Measurements from ENCODE around the gene TBL1XR1. TPM values are rescaled to one million over a fixed set of nuclear protein-coding genes. Genes with fewer than 3 reads are reported as not detected.

Gene TBL1XR1
- total RNA-seq, 1 experiment from 2014 or later = 81.0 TPM

DNA sequence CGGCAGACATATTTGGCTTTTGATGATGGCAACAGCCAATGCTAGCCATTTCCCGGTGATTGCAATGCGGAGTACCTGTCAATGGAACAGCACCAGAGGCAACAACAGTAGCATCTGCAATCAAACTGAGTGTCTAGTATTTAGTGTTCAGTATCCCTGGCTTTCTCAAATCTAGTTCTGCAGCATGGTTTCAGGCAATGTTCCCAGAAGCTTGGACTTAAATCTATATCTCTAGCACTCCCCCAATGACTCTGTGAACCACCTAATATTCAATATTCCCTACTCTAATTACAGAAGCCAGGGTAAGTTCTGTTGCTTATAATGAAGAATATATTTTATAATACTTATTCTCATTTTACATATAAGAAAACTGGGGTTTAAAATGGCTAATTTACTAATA, 48.2 kb downstream of the TBL1XR1 start:
- Histone ChIP-seq H3K9me3 (ENCODE audit: low read length) (no peaks in the 10 kb centered on the region), H3K27me3 (ENCODE audit: low read length) (no peaks in the 10 kb centered on the region), H3K4me2 (ENCODE audit: low read depth, low read length, poor library complexity, severe bottlenecking) (no peak overlapping the region), H3K27ac (ENCODE audit: low read length) (0 out of 2 replicates have a peak overlapping the region, but pooled peaks have one; percentile 50), H3K9me2 (replicated peaks; ENCODE audit: insufficient read depth, low read length) (no peaks in the 10 kb centered on the region), H3K79me2 (ENCODE audit: low read length) (peaks cover 100% of the 10 kb centered on the region), H3K4me1 (ENCODE audit: low read length) (peaks cover 61% of the 10 kb centered on the region), H3K36me3 (ENCODE audit: insufficient read depth, low read length) (no peaks in the 10 kb centered on the region), H3K4me3 (ENCODE audit: low read length) (no peak overlapping the region), H3K9ac (ENCODE audit: low read length) (no peak overlapping the region), H2AFZ (ENCODE audit: low read length) (no peak overlapping the region), H4K20me1 (ENCODE audit: insufficient read depth, low read depth, low read length) (peaks cover 4% of the 10 kb centered on the region; the same call in 1 of the 2 replicates)
- DNase-seq = no peak

DNA sequence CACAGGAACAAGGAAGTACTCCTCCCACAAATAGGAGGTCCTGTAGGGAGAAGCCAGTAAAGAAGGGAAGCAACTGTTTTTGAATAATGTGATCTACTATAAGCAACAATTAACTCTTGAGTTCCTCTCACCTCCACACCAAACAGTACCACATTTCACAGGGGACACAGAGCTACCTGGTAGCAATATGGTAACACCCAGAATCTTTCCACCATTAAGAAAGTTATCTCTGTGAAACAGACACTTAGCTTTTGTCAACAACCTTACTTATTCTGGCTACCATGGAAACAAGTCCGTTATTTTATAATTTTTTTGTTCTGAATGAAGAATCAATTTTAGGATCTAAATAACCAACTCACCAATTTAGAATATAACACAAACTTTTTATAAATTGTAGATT, 49.5 kb downstream of the TBL1XR1 start:
- H3K9me3 ChIP-seq (ENCODE audit: low read length) = no peaks in the 10 kb centered on the region
- no peak overlapping the region for H3K9ac ChIP-seq (ENCODE audit: low read length)
- DNase-seq = no peak
- H3K79me2 ChIP-seq (ENCODE audit: low read length) = peaks cover 100% of the 10 kb centered on the region
- H2AFZ ChIP-seq (ENCODE audit: low read length) = no peak overlapping the region
- H4K20me1 ChIP-seq (ENCODE audit: insufficient read depth, low read depth, low read length) = no peaks in the 10 kb centered on the region; the same call in 1 of the 2 replicates
- H3K4me3 ChIP-seq (ENCODE audit: low read length) = no peak overlapping the region
- H3K36me3 ChIP-seq (ENCODE audit: insufficient read depth, low read length) = no peaks in the 10 kb centered on the region
- no peak overlapping the region for H3K4me2 ChIP-seq (ENCODE audit: low read depth, low read length, poor library complexity, severe bottlenecking)
- peaks cover 74% of the 10 kb centered on the region for H3K4me1 ChIP-seq (ENCODE audit: low read length)
- no peak overlapping the region for H3K27ac ChIP-seq (ENCODE audit: low read length)
- no peaks in the 10 kb centered on the region for H3K9me2 ChIP-seq (replicated peaks; ENCODE audit: insufficient read depth, low read length)
- no peaks in the 10 kb centered on the region for H3K27me3 ChIP-seq (ENCODE audit: low read length)

DNA sequence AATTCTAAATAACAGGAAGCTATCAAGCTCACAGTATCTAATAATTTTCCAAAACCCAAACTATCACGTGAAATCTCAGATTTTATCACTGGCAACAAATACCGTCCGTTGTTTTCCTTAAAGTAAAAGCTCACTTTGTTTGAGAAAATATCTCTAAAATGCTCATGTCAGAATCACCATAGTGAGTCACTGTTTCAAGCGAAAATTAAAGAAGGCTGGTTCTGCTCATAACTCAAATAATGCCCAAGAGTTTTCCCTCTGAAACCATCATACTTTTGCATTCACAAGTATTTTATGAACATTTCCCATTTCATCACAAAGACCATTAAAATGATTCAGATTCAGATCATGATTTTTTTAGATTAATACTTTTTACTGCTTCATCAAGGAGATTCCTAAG, 50.6 kb downstream of the TBL1XR1 start:
- Histone ChIP-seq H2AFZ (ENCODE audit: low read length) (no peak overlapping the region), H3K79me2 (ENCODE audit: low read length) (peaks cover 100% of the 10 kb centered on the region), H3K4me2 (ENCODE audit: low read depth, low read length, poor library complexity, severe bottlenecking) (no peak overlapping the region), H3K27me3 (ENCODE audit: low read length) (no peaks in the 10 kb centered on the region), H3K27ac (ENCODE audit: low read length) (no peak overlapping the region), H3K36me3 (ENCODE audit: insufficient read depth, low read length) (no peaks in the 10 kb centered on the region), H3K4me1 (ENCODE audit: low read length) (peaks cover 78% of the 10 kb centered on the region), H3K4me3 (ENCODE audit: low read length) (no peak overlapping the region), H3K9me2 (replicated peaks; ENCODE audit: insufficient read depth, low read length) (no peaks in the 10 kb centered on the region), H3K9me3 (ENCODE audit: low read length) (no peaks in the 10 kb centered on the region), H4K20me1 (ENCODE audit: insufficient read depth, low read depth, low read length) (peaks cover 4% of the 10 kb centered on the region; the same call in 1 of the 2 replicates), H3K9ac (ENCODE audit: low read length) (no peak overlapping the region)
- no peak for DNase-seq

DNA sequence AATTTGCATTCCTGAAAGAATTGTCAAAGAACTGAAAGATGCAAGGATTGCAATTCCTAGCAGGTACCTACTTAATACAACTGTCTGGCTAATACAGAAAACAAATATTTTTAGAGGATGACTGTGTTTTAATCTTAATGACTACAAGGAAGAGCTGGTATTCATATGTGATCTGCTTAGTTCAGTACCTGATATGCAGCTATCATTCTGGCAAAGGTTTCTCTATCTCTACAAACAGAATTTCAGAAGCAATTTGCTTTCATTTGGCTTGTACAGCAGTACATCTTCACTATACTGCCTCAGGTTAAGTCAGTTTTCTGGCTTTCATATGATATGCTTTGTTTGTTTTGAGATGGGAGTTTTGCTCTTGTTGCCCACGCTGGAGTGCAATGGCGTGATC, 51.3 kb downstream of the TBL1XR1 start:
- Histone ChIP-seq H3K4me2 (ENCODE audit: low read depth, low read length, poor library complexity, severe bottlenecking) (no peak overlapping the region), H4K20me1 (ENCODE audit: insufficient read depth, low read depth, low read length) (peaks cover 4% of the 10 kb centered on the region; the same call in 1 of the 2 replicates)
- no peak for DNase-seq

DNA sequence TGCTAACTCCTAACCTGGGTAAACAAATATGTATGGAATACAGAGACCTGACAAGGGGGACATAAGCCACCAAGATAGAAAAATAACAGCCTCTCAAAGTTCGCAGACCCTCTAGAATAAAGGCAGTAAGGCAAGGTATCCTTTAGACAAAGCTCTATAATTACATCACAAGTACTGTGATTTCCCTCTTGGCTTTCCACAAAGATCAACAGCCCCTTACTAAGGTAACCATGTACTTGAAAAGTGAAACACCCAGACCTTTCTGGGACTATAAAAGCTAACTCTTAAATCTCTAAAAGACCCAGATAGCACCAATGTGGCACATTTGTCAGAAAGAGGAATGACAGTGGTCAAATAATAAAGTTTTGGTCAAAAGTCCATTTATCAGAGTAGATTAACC, 51.9 kb downstream of the TBL1XR1 start:
- Histone ChIP-seq H3K9ac (ENCODE audit: low read length) (no peak overlapping the region), H3K9me2 (replicated peaks; ENCODE audit: insufficient read depth, low read length) (no peaks in the 10 kb centered on the region), H3K4me1 (ENCODE audit: low read length) (peaks cover 72% of the 10 kb centered on the region), H3K9me3 (ENCODE audit: low read length) (no peaks in the 10 kb centered on the region), H3K4me3 (ENCODE audit: low read length) (no peak overlapping the region), H2AFZ (ENCODE audit: low read length) (no peak overlapping the region), H3K36me3 (ENCODE audit: insufficient read depth, low read length) (no peaks in the 10 kb centered on the region), H3K27ac (ENCODE audit: low read length) (peak overlapping the region; percentile 48), H4K20me1 (ENCODE audit: insufficient read depth, low read depth, low read length) (peaks cover 4% of the 10 kb centered on the region; the same call in 1 of the 2 replicates), H3K27me3 (ENCODE audit: low read length) (no peaks in the 10 kb centered on the region), H3K79me2 (ENCODE audit: low read length) (peaks cover 100% of the 10 kb centered on the region), H3K4me2 (ENCODE audit: low read depth, low read length, poor library complexity, severe bottlenecking) (peak overlapping the region; percentile 0)
- no peak for DNase-seq

More for the DNA sequence above, 51.3 kb downstream of the TBL1XR1 start:
- Histone ChIP-seq H3K27me3 (ENCODE audit: low read length) (no peaks in the 10 kb centered on the region), H3K9me3 (ENCODE audit: low read length) (no peaks in the 10 kb centered on the region), H3K4me3 (ENCODE audit: low read length) (no peak overlapping the region), H3K79me2 (ENCODE audit: low read length) (peaks cover 100% of the 10 kb centered on the region), H3K9me2 (replicated peaks; ENCODE audit: insufficient read depth, low read length) (no peaks in the 10 kb centered on the region), H3K36me3 (ENCODE audit: insufficient read depth, low read length) (no peaks in the 10 kb centered on the region), H3K27ac (ENCODE audit: low read length) (peak overlapping the region; percentile 48), H3K4me1 (ENCODE audit: low read length) (peaks cover 77% of the 10 kb centered on the region), H2AFZ (ENCODE audit: low read length) (no peak overlapping the region), H3K9ac (ENCODE audit: low read length) (no peak overlapping the region)

DNA sequence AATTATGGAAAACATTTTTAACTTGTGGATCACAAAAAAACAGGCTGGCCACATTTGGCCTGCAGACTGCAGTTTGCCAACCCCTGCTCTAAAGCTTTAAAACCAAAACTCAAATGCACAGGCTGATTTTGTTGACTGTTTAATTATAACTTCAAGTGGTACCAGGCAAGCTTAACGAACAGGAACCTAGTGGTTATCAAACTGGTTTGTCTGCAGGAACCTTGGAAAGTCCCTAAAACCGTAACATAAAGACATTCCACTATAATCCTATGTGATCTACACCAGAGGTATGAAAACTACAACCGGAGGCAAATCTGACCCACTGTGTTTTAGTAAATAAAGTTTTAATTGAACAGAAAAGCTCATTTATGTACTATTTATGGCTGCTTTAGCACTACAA, 52.4 kb downstream of the TBL1XR1 start:
- Histone ChIP-seq H3K4me1 (ENCODE audit: low read length) (peaks cover 67% of the 10 kb centered on the region), H3K27me3 (ENCODE audit: low read length) (no peaks in the 10 kb centered on the region), H3K36me3 (ENCODE audit: insufficient read depth, low read length) (no peaks in the 10 kb centered on the region), H3K9me3 (ENCODE audit: low read length) (no peaks in the 10 kb centered on the region), H4K20me1 (ENCODE audit: insufficient read depth, low read depth, low read length) (peaks cover 4% of the 10 kb centered on the region; the same call in 1 of the 2 replicates), H3K4me2 (ENCODE audit: low read depth, low read length, poor library complexity, severe bottlenecking) (peak overlapping the region; percentile 0), H3K4me3 (ENCODE audit: low read length) (no peak overlapping the region), H3K9ac (ENCODE audit: low read length) (no peak overlapping the region), H3K27ac (ENCODE audit: low read length) (peak overlapping the region; percentile 48; the same call in 1 of the 2 replicates), H2AFZ (ENCODE audit: low read length) (no peak overlapping the region), H3K9me2 (replicated peaks; ENCODE audit: insufficient read depth, low read length) (no peaks in the 10 kb centered on the region), H3K79me2 (ENCODE audit: low read length) (peaks cover 100% of the 10 kb centered on the region)
- DNase-seq = no peak

DNA sequence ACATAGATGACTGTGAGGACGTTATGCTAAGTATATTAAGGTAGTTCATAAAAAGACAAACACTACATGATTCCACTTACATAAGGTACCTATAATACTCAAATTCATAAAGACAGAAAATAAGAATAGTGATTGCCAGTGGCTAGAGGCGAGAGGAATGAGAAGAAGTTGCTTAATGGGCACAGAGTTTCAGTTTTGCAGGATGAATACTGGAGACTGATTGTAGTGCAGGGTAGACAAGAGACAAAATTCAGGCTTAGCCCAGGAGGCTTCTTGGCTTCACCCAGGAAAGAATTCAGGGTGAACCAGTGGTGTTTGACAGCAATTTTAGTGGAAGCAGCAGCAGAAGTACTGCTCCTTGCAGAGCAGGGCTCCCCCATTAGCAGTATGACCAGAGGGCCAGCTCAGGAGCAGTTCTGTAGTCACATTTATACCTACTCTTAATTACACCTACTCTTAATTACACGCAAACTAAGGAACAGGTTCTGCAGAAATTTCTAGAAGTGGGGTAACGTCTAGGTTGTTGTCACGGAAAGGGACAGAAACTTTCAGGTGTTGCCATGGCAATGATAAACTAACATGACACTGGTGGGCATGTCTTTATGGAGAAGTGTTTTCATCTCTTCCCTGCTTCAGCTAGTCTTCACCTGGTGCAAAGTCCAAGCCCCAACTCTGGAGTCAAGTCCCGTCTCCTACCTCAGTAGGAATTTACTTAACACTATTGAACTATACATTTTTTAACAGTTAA, 55.2 kb downstream of the TBL1XR1 start:
- Histone ChIP-seq H3K27ac (ENCODE audit: low read length) (peak overlapping the region; percentile 49; the same call in 1 of the 2 replicates), H4K20me1 (ENCODE audit: insufficient read depth, low read depth, low read length) (peaks cover 4% of the 10 kb centered on the region; the same call in 1 of the 2 replicates)
- DNase-seq = peak; percentile 49

DNA sequence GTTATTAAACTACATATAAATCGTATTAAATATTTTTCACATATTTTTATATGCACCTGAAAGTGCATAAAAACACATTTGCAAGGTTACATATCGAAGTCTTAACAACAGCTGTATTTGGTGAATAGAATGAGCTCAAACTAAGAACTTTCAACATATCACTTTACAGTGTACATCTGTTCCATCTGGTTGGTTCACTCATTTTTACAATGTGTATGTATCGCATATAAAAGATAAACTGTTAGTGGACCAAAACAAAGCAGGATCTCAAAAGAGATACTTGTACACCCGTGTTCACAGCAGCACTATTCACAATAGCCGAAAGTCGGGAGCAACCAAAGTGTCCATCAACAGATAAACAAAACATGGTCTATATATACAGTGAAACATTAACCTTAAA, 55.8 kb downstream of the TBL1XR1 start:
- peaks cover 100% of the 10 kb centered on the region for H3K79me2 ChIP-seq (ENCODE audit: low read length)
- H3K9ac ChIP-seq (ENCODE audit: low read length) = peak overlapping the region; percentile 7; the same call in 1 of the 2 replicates
- H3K36me3 ChIP-seq (ENCODE audit: insufficient read depth, low read length) = no peaks in the 10 kb centered on the region
- no peak overlapping the region for H3K27ac ChIP-seq (ENCODE audit: low read length)
- peak overlapping the region; percentile 34 for H3K4me2 ChIP-seq (ENCODE audit: low read depth, low read length, poor library complexity, severe bottlenecking)
- no peak for DNase-seq
- H3K4me3 ChIP-seq (ENCODE audit: low read length) = no peak overlapping the region
- H4K20me1 ChIP-seq (ENCODE audit: insufficient read depth, low read depth, low read length) = peaks cover 8% of the 10 kb centered on the region; the same call in 1 of the 2 replicates
- peaks cover 51% of the 10 kb centered on the region for H3K4me1 ChIP-seq (ENCODE audit: low read length)
- no peaks in the 10 kb centered on the region for H3K9me3 ChIP-seq (ENCODE audit: low read length)
- no peak overlapping the region for H2AFZ ChIP-seq (ENCODE audit: low read length)
- no peaks in the 10 kb centered on the region for H3K27me3 ChIP-seq (ENCODE audit: low read length)
- no peaks in the 10 kb centered on the region for H3K9me2 ChIP-seq (replicated peaks; ENCODE audit: insufficient read depth, low read length)

More for the DNA sequence above, 55.2 kb downstream of the TBL1XR1 start:
- H3K36me3 ChIP-seq (ENCODE audit: insufficient read depth, low read length) = no peaks in the 10 kb centered on the region
- no peaks in the 10 kb centered on the region for H3K9me2 ChIP-seq (replicated peaks; ENCODE audit: insufficient read depth, low read length)
- no peaks in the 10 kb centered on the region for H3K9me3 ChIP-seq (ENCODE audit: low read length)
- no peaks in the 10 kb centered on the region for H3K27me3 ChIP-seq (ENCODE audit: low read length)
- H3K9ac ChIP-seq (ENCODE audit: low read length) = peak overlapping the region; percentile 7; the same call in 1 of the 2 replicates
- no peak overlapping the region for H2AFZ ChIP-seq (ENCODE audit: low read length)
- H3K4me2 ChIP-seq (ENCODE audit: low read depth, low read length, poor library complexity, severe bottlenecking) = peak overlapping the region; percentile 34
- H3K79me2 ChIP-seq (ENCODE audit: low read length) = peaks cover 100% of the 10 kb centered on the region
- H3K4me3 ChIP-seq (ENCODE audit: low read length) = no peak overlapping the region
- H3K4me1 ChIP-seq (ENCODE audit: low read length) = peaks cover 53% of the 10 kb centered on the region
